H1 (cell line): ENCODE measurements around the gene C2orf76. TPM values are rescaled to one million over a fixed set of nuclear protein-coding genes. Genes with fewer than 3 reads are reported as not detected.

Experiments
- CTCF ChIA-PET: fragments of 300-600 bp; sonication (Branson Sonifier 250); formaldehyde crosslinking; loops from one replicate; lab custom pipeline; 2021; ENCODE audit not compliant: partially characterized antibody; lab: Charles Lee
- POLR2A ChIA-PET: fragments of 300-600 bp; sonication (Branson Sonifier 250); formaldehyde crosslinking; loops from one replicate; lab custom pipeline; 2021; ENCODE audit warnings: inconsistent platforms; ENCODE audit not compliant: partially characterized antibody; lab: Charles Lee
- DNase-seq, 2 experiments: peaks; one replicate each; pipeline versions ENCODE4 v3.0.0 to v3.0.0-alpha.2; 2010 to 2022; ENCODE audit warnings: low spot score in 2 of 2, low read depth in 1 of 2, mixed read lengths in 1 of 2
- FAIRE-seq: peaks from 2 replicates; lab custom pipeline; 2011; peaks lifted over from hg19 to GRCh38; lab: Jason Lieb, UNC
- H2AFZ ChIP-seq: 2 replicates; pipeline ENCODE4 v1.8.1; 2012; ENCODE audit warnings: low read length, inconsistent platforms
- H2AK5ac ChIP-seq: 2 replicates; pipeline ENCODE4 v1.6.1; 2013; ENCODE audit warnings: low read depth, low read length
- H2BK120ac ChIP-seq: replicated peaks from 2 replicates; pipeline ENCODE3; 2013; ENCODE audit warnings: low read depth, low read length, inconsistent platforms
- H2BK12ac ChIP-seq: 2 replicates; pipeline ENCODE4 v1.6.1; 2013; ENCODE audit warnings: low read depth, low read length
- H2BK15ac ChIP-seq: 2 replicates; pipeline ENCODE4 v1.6.1; 2013; ENCODE audit warnings: low read length
- H2BK20ac ChIP-seq: 2 replicates; pipeline ENCODE4 v1.6.1; 2013; ENCODE audit warnings: low read length
- H2BK5ac ChIP-seq: 2 replicates; pipeline ENCODE4 v1.6.1; 2013; ENCODE audit warnings: low read depth, low read length
- H3K14ac ChIP-seq: 2 replicates; pipeline ENCODE4 v1.6.1; 2013; ENCODE audit warnings: inconsistent platforms; ENCODE audit not compliant: insufficient read length
- H3K18ac ChIP-seq: 2 replicates; pipeline ENCODE4 v1.6.1; 2013; ENCODE audit warnings: low read length; ENCODE audit errors: extremely low read depth
- H3K23ac ChIP-seq: 2 replicates; pipeline ENCODE4 v1.6.1; 2013; ENCODE audit warnings: inconsistent platforms; ENCODE audit not compliant: insufficient read length
- H3K23me2 ChIP-seq: 2 replicates; pipeline ENCODE4 v1.6.1; 2013; ENCODE audit warnings: low read depth, low read length
- H3K27ac ChIP-seq: 2 replicates; pipeline ENCODE4 v1.6.1; 2011; ENCODE audit warnings: low read depth, low read length, inconsistent platforms
- H3K27me3 ChIP-seq, 4 experiments: replicated peaks in 1 of 4; 1 replicate in 1 of 4; 2 replicates in 3 of 4; pipeline versions ENCODE4 v1.6.1 to v1.8.1; 2011 to 2013; ENCODE audit warnings: low read length in 3 of 4, mild to moderate bottlenecking in 3 of 4, inconsistent platforms in 2 of 4, mixed read lengths in 2 of 4, moderate library complexity in 1 of 4; ENCODE audit not compliant: control insufficient read depth in 3 of 4, insufficient read depth in 3 of 4; ENCODE audit errors: extremely low read depth in 1 of 4
- H3K36me3 ChIP-seq, 4 experiments: 2 replicates each; pipeline versions ENCODE4 v1.6.1 to v1.8.1; 2011 to 2013; ENCODE audit warnings: mild to moderate bottlenecking in 4 of 4, low read length in 3 of 4, moderate library complexity in 2 of 4, control low read depth in 1 of 4, inconsistent platforms in 1 of 4; ENCODE audit not compliant: insufficient read depth in 4 of 4, control insufficient read depth in 2 of 4
- H3K4ac ChIP-seq: replicated peaks from 2 replicates; pipeline ENCODE3; 2013; ENCODE audit warnings: low read length, low read depth, mixed read lengths, inconsistent platforms; ENCODE audit not compliant: insufficient read length
- H3K4me1 ChIP-seq, 4 experiments: replicated peaks in 1 of 4; 1 replicate in 1 of 4; 2 replicates in 3 of 4; pipeline versions ENCODE4 v1.6.1 to v1.8.1; 2011 to 2013; ENCODE audit warnings: low read length in 3 of 4, inconsistent platforms in 2 of 4, mixed read lengths in 1 of 4; ENCODE audit not compliant: insufficient read depth in 4 of 4, control insufficient read depth in 3 of 4
- H3K4me2 ChIP-seq, 2 experiments: 2 replicates each; pipeline versions ENCODE4 v1.6.1 to v1.8.1; 2011 to 2013; ENCODE audit warnings: low read depth in 2 of 2, low read length in 2 of 2, control low read depth in 1 of 2, inconsistent platforms in 1 of 2, mild to moderate bottlenecking in 1 of 2; ENCODE audit not compliant: insufficient read depth in 1 of 2
- H3K4me3 ChIP-seq, 4 experiments: fragments of 200-600, 300-600 bp in 1 of 4; sonication (generic), shearing (Covaris generic), sonication (Bioruptor Twin) in 1 of 4; 2 replicates each; pipeline versions ENCODE4 v1.5.1 to v1.8.1; 2011 to 2016; ENCODE audit warnings: low read length in 4 of 4, low read depth in 3 of 4, control low read depth in 2 of 4, inconsistent platforms in 2 of 4, mild to moderate bottlenecking in 2 of 4, mixed read lengths in 1 of 4, moderate library complexity in 1 of 4; ENCODE audit not compliant: insufficient read depth in 2 of 4; ENCODE audit errors: extremely low read depth in 1 of 4
- H3K56ac ChIP-seq: replicated peaks from 2 replicates; pipeline ENCODE3; 2013; ENCODE audit warnings: low read depth, mild to moderate bottlenecking, mixed read lengths, low read length, inconsistent platforms; ENCODE audit not compliant: insufficient read length
- H3K79me1 ChIP-seq: 2 replicates; pipeline ENCODE4 v1.6.1; 2013; ENCODE audit warnings: low read depth, low read length, control low read depth
- H3K79me2 ChIP-seq, 2 experiments: 2 replicates each; pipeline versions ENCODE4 v1.6.1 to v1.8.1; 2012 to 2013; ENCODE audit warnings: low read length in 2 of 2, mild to moderate bottlenecking in 2 of 2, inconsistent platforms in 1 of 2; ENCODE audit not compliant: insufficient read depth in 2 of 2, control insufficient read depth in 1 of 2
- H3K9ac ChIP-seq, 4 experiments: replicated peaks in 1 of 4; 1 replicate in 1 of 4; 2 replicates in 3 of 4; pipeline versions ENCODE4 v1.6.1 to v1.8.1; 2011 to 2013; ENCODE audit warnings: low read depth in 3 of 4, low read length in 3 of 4, control low read depth in 2 of 4, mild to moderate bottlenecking in 2 of 4, moderate library complexity in 2 of 4, inconsistent platforms in 1 of 4; ENCODE audit errors: extremely low read depth in 1 of 4
- H3K9me3 ChIP-seq, 2 experiments: 2 replicates each; pipeline versions ENCODE4 v1.6.1 to v1.8.1; 2012 to 2013; ENCODE audit warnings: mild to moderate bottlenecking in 2 of 2, moderate library complexity in 2 of 2, control low read depth in 1 of 2, inconsistent platforms in 1 of 2, low read depth in 1 of 2, low read length in 1 of 2, mixed read lengths in 1 of 2; ENCODE audit not compliant: insufficient read depth in 2 of 2
- H4K20me1 ChIP-seq, 2 experiments: replicated peaks in 1 of 2; 2 replicates each; pipeline versions ENCODE3 to v1.8.1; 2011 to 2013; ENCODE audit warnings: inconsistent platforms in 2 of 2, low read length in 2 of 2, mild to moderate bottlenecking in 1 of 2; ENCODE audit not compliant: insufficient read depth in 2 of 2, control insufficient read depth in 1 of 2
- H4K5ac ChIP-seq: 2 replicates; pipeline ENCODE4 v1.6.1; 2013; ENCODE audit warnings: low read length, low read depth, mixed read lengths, inconsistent platforms; ENCODE audit not compliant: insufficient read length
- H4K8ac ChIP-seq: 2 replicates; pipeline ENCODE4 v1.8.0; 2013; ENCODE audit warnings: mild to moderate bottlenecking, moderate library complexity, low read length, inconsistent platforms; ENCODE audit not compliant: insufficient read depth; ENCODE audit errors: extremely low read depth
- H4K91ac ChIP-seq: replicated peaks from 2 replicates; pipeline ENCODE3; 2013; ENCODE audit warnings: low read length, mixed read lengths, inconsistent platforms; ENCODE audit not compliant: insufficient read length
- BCL11A ChIP-seq, 2 experiments: IDR thresholded peaks; one replicate each; pipeline ENCODE4 v1.6.1; 2011; ENCODE audit warnings: low read depth in 2 of 2, low read length in 2 of 2, mild to moderate bottlenecking in 2 of 2
- CBX8 ChIP-seq: fragments of 300-800, 300-1000 bp; sonication (generic); IDR thresholded peaks from 2 replicates; pipeline ENCODE4 v1.7.1; 2016; ENCODE audit warnings: low read depth, low read length, borderline replicate concordance
- CTCF ChIP-seq, 3 experiments: IDR thresholded peaks; 1 replicate in 2 of 3; 2 replicates in 1 of 3; pipeline versions ENCODE4 v1.5.1 to v1.6.1; 2011; ENCODE audit warnings: low read length in 3 of 3, mild to moderate bottlenecking in 3 of 3, inconsistent platforms in 2 of 3, low read depth in 1 of 3, moderate library complexity in 1 of 3; ENCODE audit not compliant: insufficient read depth in 1 of 3; ENCODE audit errors: control extremely low read depth in 1 of 3
- EP300 ChIP-seq, 2 experiments: IDR thresholded peaks; 1 replicate in 1 of 2; 2 replicates in 1 of 2; pipeline ENCODE4 v1.6.1; 2011 to 2012; ENCODE audit warnings: low read depth in 2 of 2, low read length in 2 of 2, mild to moderate bottlenecking in 2 of 2, borderline replicate concordance in 1 of 2, inconsistent platforms in 1 of 2, moderate library complexity in 1 of 2
- FOSL1 ChIP-seq: IDR thresholded peaks from 2 replicates; pipeline ENCODE4 v1.6.1; 2011; ENCODE audit warnings: mild to moderate bottlenecking, low read depth, low read length, moderate library complexity; ENCODE audit not compliant: insufficient read depth
- JUND ChIP-seq: IDR thresholded peaks from 2 replicates; pipeline ENCODE4 v1.6.1; 2011; ENCODE audit warnings: mild to moderate bottlenecking, improper control_type of control experiment, low read length
- NANOG ChIP-seq: IDR thresholded peaks from 2 replicates; pipeline ENCODE4 v1.6.1; 2011; ENCODE audit warnings: low read length, low read depth, mild to moderate bottlenecking, inconsistent platforms; ENCODE audit not compliant: insufficient read depth, poor library complexity, severe bottlenecking
- POLR2A ChIP-seq, 2 experiments: IDR thresholded peaks; 1 replicate in 1 of 2; 2 replicates in 1 of 2; pipeline ENCODE4 v1.6.1; 2011; ENCODE audit warnings: low read depth in 2 of 2, low read length in 2 of 2, mild to moderate bottlenecking in 2 of 2; ENCODE audit errors: control extremely low read depth in 1 of 2
- SP1 ChIP-seq: IDR thresholded peaks from 2 replicates; pipeline ENCODE4 v1.6.1; 2011; ENCODE audit warnings: low read depth, low read length
- SP2 ChIP-seq: IDR thresholded peaks from 2 replicates; pipeline ENCODE4 v1.6.1; 2012; ENCODE audit warnings: mild to moderate bottlenecking, low read length, inconsistent platforms
- SP4 ChIP-seq: IDR thresholded peaks from 2 replicates; pipeline ENCODE4 v1.6.1; 2012; ENCODE audit warnings: low read length, inconsistent platforms
- SRF ChIP-seq: IDR thresholded peaks from 2 replicates; pipeline ENCODE4 v1.6.1; 2011; ENCODE audit warnings: mild to moderate bottlenecking, low read depth, low read length, moderate library complexity
- SUZ12 ChIP-seq: fragments of 200-600 bp; sonication (generic); IDR thresholded peaks from 2 replicates; pipeline ENCODE4 v1.6.1; 2012; ENCODE audit warnings: mild to moderate bottlenecking, inconsistent platforms, low read length, moderate library complexity, mixed read lengths
- WGBS, 2 experiments: shearing (Covaris generic) in 1 of 2; methylation state at CpG; one replicate each; pipeline versions ENCODE4 v1.1.6 to v1.1.7; 2013 to 2015; ENCODE audit warnings: low lambda C conversion rate in 2 of 2, mixed read lengths in 2 of 2, inconsistent platforms in 1 of 2, low coverage in 1 of 2, missing lambda C conversion rate in 1 of 2; ENCODE audit not compliant: insufficient replicate concordance in 2 of 2, insufficient coverage in 1 of 2, insufficient read length in 1 of 2; ENCODE audit errors: extremely low coverage in 1 of 2, missing lambda C conversion rate in 1 of 2; 5-methylcytosine and 5-hydroxymethylcytosine counted together
- polyA plus RNA-seq, 7 experiments: library from polyadenylated mRNA; depleted of rRNA in 3 of 7; stranded (reverse) in 5 of 7; unstranded in 2 of 7; fragments of >200 nt in 5 of 7; fragments of 200-250 nt in 2 of 7; gene quantifications; 1 replicate in 5 of 7; 2 replicates in 1 of 7; 4 replicates in 1 of 7; pipeline versions ENCODE4 v1.2.1 to v1.2.3, GENCODE V29; 2011 to 2013; ENCODE audit warnings: missing spikeins in 2 of 7, mixed read lengths in 2 of 7
- total RNA-seq: library from RNA; stranded (reverse); fragmentation: NEBNext Ultra II Directional; extraction: Animal tissue kit (Norgen Biotek cat#: 25700); gene quantifications from 2 replicates; pipeline ENCODE4 v1.2.1, GENCODE V29; 2021

Gene C2orf76
- total and polyA plus RNA-seq, 2 of the 8 experiments (the other 6 are each of a cell fraction or from before 2014, with no cell fraction given) = 4.4 to 5.0 TPM

- no peak for FAIRE-seq
- no peak overlapping the region for H3K4me2 ChIP-seq
- H3K27ac ChIP-seq = no peak overlapping the region
- no peaks in the 10 kb centered on the region for H3K79me2 ChIP-seq
- H4K20me1 ChIP-seq = peaks cover 0 to 3% of the 10 kb centered on the region in 2 experiments
- no peaks in the 10 kb centered on the region for H3K9me3 ChIP-seq
- H2BK5ac ChIP-seq = no peak overlapping the region
- H4K91ac ChIP-seq = no peak overlapping the region
- H4K5ac ChIP-seq = no peak overlapping the region
- no peak overlapping the region for H3K23ac ChIP-seq
- DNase-seq = no peak
- 74% methylated on average over 7 of the region's 7 CpGs; no CpG with 5 or more reads in 1 of the 2 experiments for WGBS, 2 experiments
- no peak overlapping the region for H3K56ac ChIP-seq
- H4K8ac ChIP-seq = no peak overlapping the region
- no peaks in the 10 kb centered on the region for H3K79me1 ChIP-seq
- H3K9ac ChIP-seq = no peak overlapping the region
- no peak overlapping the region for H2AK5ac ChIP-seq
- no peak for TF ChIP-seq EP300 (IDR thresholded peaks at IDR 0.05; ENCODE audit: borderline replicate concordance in 1 of 2, low read depth in 2 of 2, low read length in 2 of 2)
- TF ChIP-seq POLR2A (IDR thresholded peaks at IDR 0.05; ENCODE audit: control extremely low read depth in 1 of 2, low read depth in 2 of 2, low read length in 2 of 2) = no peak
- TF ChIP-seq SRF = no peak
- TF ChIP-seq BCL11A (IDR thresholded peaks at IDR 0.05; ENCODE audit: low read depth in 2 of 2, low read length in 2 of 2) = no peak
- no peak for TF ChIP-seq SP2
- no peak for TF ChIP-seq SP4
- no peak for TF ChIP-seq SUZ12
- TF ChIP-seq JUND = no peak
- no peak for TF ChIP-seq NANOG
- TF ChIP-seq CBX8 = no peak
- TF ChIP-seq SP1 = no peak
- TF ChIP-seq CTCF (IDR thresholded peaks at IDR 0.05; ENCODE audit: control extremely low read depth in 1 of 3, insufficient read depth in 1 of 3, low read depth in 1 of 3, low read length in 3 of 3) = no peak
- TF ChIP-seq FOSL1 = no peak
- no peak overlapping the region for H2BK120ac ChIP-seq
- no peak overlapping the region for H2BK15ac ChIP-seq
- H3K4ac ChIP-seq = no peak overlapping the region
- H3K23me2 ChIP-seq = no peaks in the 10 kb centered on the region
- no peak overlapping the region for H2BK12ac ChIP-seq
- ChIA-PET CTCF (interaction anchor here (0.9 to 1.2 kb wide), 2 partner anchors 32 to 87 kb away, joined by 3 to 8 read pairs; no protein-coding TSS in a partner anchor), POLR2A (no interaction called here)
- H2BK20ac ChIP-seq = no peak overlapping the region
- H3K27me3 ChIP-seq = no peaks in the 10 kb centered on the region
- H3K36me3 ChIP-seq = no peaks in the 10 kb centered on the region
- no peak overlapping the region for H2AFZ ChIP-seq
- no peak overlapping the region for H3K14ac ChIP-seq
- H3K4me3 ChIP-seq = no peak overlapping the region
- no peak overlapping the region for H3K18ac ChIP-seq
- no peaks in the 10 kb centered on the region; a peak in 1 of 7 replicates for H3K4me1 ChIP-seq
These were observed 47.0 kb downstream of the C2orf76 start for GRCh38 chr2:119319593-119319992.
